GM19328 (cell line): ENCODE data around the gene ALX4.

Source experiments
- ATAC-seq: cut with Tn5 transposase; IDR thresholded peaks from one replicate; pipeline ENCODE4 v1.9.1; 2021; ENCODE audit warnings: mild to moderate bottlenecking, moderate library complexity; ENCODE audit not compliant: unreplicated experiment

ALX4 gene

DNA sequence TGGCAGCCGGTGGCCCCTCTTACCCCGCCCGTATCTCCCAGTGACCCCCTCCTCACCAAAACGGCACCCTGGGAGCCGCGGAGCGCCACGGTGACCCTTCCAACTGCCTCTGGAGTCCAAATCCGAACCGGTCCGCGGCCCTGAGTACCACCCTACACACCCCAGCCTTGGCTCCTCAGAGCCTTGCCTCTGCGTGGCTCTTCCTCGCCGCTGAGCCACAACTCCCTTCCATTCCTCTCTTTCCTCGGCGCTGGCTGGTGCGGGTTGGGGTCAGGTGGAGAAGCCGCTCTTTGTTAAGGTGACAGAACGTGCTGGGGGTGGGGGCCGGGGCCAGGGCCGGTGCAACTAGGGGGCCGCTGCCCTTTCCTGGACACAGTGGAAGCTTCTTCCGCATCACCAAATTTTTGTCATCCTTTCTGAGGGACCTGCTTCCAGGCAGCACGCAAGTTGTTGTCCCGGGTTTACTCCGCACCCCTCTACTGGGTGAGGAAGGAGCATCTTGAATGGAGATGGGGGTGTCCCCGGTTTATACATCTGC is 6.5 kb downstream of the ALX4 start:
- no peak for ATAC-seq

DNA sequence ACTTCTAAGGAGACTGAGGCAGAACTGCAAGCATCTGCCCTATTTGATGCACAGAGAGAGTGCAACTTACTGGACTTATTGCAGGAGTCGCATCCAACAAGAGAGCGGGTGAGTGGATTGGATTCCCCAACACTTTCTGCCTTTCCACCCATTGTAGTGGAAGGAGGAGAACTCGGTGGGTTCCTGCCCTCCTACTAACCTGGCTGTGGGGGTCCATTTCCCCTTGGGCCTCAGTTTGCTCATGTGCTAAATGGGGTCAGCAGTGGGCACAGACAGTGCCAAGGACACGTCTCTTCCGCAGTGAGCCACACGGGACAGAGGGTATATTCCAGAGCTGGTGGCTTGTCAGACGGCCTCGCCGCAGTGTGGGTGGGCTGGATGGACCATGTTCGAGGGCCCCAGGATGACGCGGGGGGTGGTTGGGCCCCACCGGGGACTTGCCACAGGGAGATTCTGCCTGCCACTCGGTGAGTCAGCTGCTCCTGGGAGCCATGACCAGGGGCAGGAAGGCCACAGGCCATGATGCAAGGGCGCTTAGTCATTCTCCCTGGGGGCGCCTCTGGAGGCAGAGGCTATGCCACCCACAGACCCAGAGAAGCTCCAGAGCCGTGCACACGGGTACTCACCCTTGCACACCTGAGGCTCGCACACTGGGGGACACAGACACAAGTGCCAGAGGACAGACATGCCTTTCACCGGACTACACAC is 8.2 kb downstream of the ALX4 start:
- no peak for ATAC-seq

DNA sequence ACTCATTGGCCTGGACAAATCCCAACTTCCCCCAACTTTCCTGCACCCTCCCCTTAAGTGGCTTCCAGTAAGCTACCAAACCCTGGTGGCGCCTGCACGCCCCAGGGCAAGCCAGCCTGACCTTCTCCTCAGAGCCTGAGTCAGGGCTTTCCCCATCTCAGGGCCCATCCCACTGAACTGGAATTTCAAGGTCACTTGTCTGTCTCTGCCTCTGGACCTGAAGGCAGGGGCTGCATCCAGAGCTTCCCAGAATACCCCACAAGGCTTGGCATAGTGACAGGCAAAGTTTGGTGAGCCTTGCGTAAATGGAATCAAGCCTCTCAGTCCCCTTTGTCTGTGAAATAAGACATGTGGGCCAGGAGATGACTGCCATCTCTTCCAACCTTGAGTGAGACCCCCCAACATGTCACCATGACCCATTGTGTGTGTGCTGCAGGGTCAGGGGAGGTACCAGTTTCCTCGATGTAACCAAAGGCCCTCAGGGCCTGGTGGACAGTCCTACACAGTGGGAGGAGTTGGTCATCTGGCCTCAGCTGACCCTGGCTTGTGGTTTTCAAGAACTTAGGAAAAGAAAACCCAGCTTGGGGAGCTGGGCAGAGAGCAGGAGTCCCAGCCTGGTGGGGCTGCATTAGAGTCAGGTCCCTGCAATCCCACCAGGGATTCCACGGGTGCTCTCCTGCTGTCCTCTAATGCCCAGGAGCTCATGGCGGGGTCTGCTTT is 8.9 kb downstream of the ALX4 start:
- ATAC-seq = no peak

DNA sequence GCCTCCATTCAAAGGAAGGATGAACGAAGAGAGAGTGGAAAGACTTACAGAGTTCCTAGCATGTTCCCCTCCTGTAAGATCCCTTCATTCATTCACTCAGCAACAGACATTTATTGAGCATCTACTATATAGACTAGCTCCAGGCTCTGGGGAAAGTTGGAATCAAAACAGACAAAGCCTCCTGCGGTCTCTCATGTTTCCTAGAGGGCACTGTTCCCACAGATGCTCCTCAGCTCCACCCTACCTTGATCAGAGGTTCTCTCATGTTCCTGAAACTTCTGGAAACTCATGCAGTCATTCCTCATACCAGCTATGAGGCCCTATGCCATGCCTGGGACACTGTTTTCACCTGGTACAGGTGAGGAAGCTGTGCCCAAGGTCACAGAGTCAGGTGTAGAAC is 11.1 kb downstream of the ALX4 start:
- no peak for ATAC-seq

DNA sequence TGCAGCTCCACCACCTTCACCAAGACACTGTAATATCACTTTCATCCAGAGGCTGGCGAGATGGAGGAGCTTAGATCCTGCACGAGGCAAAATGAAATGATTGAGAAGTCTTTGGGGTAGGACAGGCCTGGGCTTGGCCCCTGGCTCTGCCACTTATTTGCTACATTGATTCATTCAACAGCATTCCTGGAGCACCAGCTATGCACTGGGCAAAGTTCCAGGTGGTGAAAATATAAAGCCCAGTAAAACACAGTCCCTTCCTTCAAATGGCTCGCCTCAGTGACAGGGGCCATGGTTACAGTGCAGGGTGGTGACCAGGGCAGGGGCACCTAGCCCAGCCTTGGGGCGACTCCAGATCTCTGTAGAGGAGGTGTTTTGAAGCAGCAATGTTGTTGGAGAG is 19.7 kb downstream of the ALX4 start:
- ATAC-seq = no peak

DNA sequence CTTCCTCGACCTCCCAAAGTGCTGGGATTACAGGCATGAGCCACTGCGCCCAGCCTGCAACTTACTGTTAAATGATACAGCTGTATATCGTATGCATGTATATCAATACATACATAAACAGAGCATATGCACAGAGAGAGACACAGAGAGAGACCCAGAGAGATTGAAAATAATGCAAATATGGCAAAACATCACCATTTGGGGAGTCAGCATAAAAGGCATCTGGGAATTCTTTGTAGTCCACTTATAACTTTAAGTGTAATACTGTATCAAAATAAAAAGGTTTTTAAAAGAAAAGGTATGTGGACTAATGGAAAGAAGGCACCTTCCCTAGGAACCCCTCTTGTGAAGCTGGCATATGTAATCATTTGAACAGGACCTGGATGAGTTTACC is 21.8 kb downstream of the ALX4 start:
- ATAC-seq = no peak

DNA sequence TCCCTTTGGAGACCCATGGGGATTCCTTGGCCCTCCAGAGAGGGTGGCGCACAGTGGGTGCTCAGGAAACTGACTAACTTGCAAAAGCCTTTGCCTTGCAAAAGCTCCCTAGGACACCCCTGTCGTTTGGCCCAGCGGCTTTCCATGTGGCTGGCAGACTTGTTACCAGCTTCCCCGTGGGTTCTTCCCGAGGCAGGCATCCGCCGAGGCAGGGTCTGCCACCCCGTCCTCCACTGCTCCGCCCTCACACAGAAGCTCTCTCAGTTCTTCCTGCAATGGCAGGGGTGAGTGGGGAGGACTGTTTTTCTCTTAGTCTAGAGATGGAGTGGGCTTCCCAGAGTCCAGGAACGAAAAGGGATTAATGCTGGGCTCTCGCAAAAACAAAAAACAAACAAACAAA is 23.0 kb downstream of the ALX4 start:
- no peak for ATAC-seq

DNA sequence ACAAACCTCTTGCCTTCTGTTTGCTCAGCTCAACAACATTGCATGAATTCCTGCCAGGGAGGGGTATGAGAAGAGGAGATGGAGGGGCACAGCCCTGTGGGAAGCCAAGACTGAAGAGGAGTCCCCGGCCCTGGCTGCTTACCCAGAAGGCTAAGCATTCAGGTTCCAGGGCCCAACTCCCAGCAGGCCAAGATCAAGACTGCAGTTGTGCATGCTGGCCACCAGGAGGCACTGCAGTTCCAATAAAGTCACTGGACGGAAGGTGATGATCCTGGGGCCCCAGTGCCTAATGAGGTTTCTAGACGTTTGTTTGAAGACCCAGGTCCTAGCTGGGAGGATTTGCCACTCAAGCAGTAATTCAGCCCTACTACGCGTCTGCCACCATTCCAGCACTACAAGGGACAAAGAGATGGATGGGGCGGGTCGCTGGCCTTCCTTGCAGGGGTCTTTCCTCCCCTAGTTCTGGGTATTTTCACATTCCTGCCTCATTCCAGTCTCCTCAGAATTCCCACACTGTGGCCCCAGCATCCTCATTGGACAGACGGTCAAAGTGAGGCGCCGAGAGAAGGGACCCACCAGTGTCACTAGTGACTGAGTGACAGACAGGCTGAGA is 23.6 kb downstream of the ALX4 start:
- peak; percentile 55 for ATAC-seq

DNA sequence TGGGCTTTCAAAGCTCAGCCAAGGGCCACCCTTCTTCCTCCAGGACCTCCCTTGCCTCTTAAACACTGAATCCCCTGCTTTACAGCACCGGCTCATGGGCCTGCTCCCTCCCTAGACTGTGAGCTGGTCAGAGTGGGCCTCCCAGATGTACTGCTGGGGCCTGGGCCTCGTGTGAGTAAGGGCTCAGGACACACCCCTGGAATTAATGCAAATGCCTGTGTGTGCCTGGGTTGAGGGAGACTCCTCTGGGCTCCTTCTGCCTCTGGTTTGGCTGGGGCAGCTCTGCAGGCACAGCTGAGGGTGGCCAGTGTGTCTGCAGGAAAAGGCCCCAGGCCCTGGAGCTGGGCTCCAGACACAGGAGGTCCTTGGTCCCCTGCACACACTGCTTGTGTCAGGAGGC is 24.2 kb downstream of the ALX4 start:
- no peak for ATAC-seq

DNA sequence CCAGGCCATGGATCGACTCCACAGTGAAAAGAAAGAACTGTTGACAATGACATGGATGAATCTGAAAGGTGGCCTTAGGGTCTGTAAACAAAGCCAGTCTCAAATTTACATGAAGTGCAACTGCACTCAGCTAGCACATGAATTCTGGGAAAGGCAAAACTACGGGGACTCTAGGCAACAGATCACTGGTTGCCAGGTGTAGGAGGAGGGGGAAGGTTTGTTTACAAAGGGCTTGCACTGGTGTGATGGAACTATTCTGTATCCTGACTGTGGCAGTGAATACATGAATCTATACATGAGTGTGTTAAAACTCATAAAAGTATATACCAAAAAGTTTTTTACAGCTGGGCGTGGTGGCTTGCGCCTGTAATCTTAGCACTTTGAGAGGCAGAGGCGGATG is 27.3 kb downstream of the ALX4 start:
- no peak for ATAC-seq

DNA sequence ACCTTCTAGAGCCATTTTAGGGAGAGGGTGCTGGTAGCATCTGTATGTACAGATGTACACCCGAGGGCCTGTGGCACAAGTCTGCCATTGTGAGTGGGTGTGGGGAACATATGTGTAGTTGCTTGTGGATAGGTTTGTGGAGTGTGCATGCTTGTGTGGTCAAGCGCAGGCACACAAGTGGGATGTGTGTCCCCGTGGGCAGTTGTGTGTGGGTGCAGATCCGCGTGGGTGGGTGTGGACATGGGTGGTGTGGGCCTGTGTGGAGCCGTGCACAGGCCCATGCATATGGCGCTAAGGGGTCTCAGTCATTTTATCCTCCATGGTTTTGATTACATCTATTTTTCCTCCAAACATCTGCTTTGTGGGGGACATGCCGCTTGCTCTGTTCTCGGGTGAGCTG is 28.8 kb downstream of the ALX4 start:
- no peak for ATAC-seq

DNA sequence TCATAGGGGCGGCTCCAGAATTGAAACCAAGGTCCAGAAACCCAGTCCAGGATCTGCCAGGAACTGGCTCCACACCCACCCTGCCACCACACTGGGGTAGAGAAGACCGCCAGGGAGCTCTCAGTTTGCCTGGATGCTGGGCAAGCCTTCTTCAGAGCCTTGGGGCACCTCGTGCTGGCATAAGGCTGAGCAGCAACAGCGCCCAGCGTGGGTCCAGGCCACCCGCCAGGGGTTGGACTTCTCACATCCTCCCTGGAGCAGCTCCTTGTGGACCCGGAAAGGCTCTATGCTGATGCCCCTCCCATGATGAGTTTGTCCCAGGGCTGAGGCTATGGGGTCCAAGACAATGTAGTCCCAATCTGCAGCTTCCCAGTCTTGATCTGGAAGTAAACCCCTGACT is 29.7 kb downstream of the ALX4 start:
- no peak for ATAC-seq

DNA sequence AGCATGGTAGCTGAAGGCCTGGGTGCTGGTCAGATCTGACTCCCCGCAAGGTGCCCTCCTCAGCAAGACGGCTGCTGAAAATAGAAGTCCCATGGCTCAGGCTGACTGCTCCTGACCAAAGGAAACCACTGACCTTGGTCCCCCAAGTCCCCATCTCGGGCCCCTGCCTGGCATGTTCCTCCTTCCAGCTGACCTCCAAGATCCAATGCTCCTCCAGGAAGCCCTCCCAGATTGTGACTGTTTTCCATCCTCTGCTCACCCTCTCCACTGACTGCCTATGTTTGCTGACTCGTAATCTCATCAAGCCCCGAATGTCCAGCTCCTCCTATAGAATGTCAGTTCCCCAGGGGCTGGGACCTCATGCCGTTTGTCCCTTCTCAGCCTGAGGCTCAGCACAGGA is 30.5 kb downstream of the ALX4 start:
- no peak for ATAC-seq

DNA sequence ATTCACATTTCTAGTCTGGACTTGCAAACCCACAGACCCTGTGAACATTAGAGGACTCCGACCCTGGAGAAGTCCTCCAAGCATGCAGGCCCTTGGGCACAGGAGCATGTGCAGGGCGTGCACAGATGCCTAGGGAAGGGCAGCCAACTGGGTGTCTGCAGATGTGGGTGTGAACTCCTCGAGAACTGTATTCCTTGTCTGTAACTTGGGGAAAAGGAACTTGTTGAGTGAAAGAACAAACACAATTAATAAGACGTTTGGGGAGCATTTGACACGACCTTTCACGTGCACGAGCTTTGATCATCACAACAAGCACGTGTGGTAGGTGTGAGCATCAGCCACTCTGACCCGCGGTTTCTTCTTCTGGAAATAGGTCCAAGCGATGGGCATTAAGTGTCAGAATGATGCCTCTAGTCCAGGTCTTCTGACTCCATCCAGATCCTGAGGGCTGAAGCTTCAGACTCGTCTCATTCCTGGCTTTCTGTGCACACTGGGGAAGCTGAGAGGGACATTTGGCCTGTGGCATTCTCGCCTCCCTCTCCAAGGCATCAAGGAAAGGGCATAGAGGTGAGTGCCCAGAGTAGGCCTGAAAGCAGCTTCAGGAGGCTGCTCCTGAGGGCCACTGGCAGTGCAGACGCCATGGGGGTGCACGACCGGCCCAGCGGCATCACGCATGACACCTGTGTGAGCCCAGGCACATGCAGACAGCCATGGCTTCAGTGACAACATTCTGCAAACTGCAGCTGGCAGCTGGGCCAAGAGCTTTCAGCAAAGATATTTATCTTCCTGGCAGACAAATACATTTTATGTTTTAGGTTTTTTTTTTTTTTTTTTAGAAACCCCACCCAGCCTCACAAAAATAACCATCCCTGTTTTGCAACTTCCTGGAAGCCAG is 32.5 kb downstream of the ALX4 start:
- no peak for ATAC-seq

DNA sequence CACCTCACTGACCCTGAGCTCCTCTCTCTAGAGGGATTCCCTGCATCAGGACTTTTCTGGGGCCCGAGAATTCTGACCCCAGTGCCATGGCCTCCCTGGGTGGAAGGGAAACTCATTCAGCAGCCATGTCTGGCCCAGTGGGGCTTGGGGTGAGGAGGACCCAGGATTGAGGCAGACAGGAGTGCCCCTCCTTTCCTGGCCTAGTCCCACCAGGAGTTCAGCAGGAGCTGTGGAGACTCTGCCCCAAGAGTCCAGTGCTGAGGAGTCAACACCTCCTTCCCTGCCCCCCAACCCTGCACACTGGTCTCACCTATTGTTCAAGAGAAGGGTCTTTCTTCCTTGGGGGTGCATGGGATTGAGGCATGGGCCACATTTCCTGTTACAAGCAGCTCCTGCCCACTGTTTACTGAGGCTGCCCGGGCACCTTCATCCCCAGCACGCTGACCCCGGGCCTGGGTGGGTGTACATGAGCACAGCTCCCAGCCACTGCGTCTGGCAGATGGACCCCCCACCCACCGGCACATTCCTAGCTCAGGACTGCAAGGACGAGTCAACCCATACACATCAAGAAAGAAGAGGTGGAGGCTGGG is 33.9 kb downstream of the ALX4 start:
- ATAC-seq = no peak

DNA sequence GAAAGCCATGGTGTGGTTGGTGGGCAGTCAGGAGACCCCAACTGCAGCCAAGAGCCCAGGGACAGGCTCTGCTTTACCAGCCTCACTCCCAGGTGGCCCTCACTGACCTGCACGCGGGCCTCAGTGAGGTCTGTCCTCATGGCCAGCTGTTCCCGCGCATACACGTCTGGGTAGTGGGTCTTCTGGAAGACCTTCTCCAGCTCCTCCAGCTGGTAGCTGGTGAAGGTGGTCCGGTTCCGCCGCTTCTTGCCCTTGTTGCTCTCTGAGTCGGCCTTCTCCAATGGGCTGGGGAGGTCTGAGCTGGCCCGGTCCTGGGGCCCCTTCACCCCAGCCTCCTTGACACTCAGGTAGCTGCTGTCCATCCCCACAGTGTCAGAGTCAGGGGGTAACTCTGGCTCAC is 34.7 kb downstream of the ALX4 start:
- no peak for ATAC-seq

DNA sequence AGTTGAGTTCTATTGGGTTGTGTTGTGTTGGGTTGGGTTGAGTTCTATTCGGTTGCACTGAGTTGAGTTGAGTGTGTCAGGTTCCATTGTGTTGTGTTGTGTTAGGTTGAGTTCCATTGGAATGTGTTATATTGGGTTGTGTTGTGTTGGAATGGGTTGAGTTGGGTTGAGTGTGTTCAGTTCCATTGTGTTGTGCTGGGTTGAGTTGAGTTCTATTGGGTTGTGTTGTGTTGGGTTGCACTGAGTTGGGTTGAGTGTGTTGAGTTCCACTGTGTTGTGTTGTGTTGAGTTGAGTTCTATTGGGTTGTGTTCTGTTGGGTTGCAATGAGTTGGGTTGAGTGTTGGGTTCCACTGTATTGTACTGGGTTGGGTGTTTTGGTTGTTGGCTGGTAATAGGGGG is 35.5 kb downstream of the ALX4 start:
- no peak for ATAC-seq

DNA sequence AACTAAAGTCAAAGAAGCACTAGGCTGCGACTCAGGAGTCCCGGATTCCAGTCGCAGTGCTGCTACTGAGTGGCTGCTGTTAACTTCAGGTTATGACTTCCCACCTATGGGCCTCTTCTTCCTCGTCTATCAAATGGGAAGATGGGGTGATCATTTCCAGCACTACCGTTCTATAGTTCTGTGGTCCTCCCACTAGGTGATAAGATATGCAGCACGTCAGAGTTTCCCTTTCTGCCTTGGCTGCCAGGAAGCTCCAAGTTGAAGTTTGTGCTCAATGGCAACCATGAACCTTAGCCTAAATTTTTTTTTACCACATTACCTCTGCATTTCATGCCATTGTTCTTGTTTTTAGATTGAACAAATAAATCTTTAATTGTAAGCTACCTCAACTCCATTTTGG is 38.7 kb downstream of the ALX4 start:
- no peak for ATAC-seq

DNA sequence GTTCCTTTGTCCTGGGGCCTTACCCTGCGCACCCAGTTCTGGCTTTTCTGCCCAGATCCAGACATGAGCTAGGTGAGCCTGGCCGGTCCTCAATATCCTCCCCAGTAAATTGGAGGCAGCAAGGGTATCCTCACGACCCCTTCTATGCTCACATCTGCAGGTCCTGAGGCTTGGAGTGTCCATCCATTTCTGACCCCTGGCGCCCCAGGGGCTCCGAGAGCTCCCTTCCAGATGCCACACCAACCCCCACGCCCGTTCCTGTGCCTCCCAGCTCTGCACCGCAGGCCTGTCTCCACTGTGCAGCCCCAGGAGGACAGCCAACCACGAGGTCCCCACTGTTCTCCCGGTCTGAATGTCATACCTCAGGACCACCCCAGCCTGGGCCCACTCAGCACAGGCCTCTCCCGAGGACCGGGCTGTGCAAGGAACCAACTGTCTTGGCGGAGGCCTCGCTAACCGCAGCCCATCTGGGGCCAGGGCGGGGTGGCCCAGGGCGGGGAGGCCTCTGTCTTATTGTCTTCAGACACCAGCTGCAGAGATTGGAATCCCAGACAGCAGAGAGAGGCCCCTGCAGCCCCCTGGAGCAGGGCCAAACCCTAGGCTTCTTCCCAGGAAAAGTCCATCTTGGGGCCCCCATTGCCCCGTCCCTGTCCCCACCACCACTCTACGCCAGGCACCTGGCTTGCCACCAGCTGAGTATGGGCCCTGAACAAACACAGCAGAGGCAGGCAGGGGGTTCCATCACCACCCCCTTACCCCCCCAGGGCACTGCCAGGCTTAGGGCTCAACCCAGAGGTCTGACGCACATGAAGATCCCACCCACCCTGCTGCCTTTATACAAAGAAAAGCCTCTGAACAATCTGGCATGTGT is 39.3 kb downstream of the ALX4 start:
- no peak for ATAC-seq
